DOHH2 (cell line): ENCODE results near the gene TRPV6.

Experiments used
- H3F3A ChIP-seq: fragments of 200-600 bp; sonication (generic), shearing (Covaris generic); 2 replicates; pipeline ENCODE4 v1.6.0; 2016; ENCODE audit warnings: antibody characterized with exemption, mild to moderate bottlenecking; ENCODE audit not compliant: control insufficient read depth, insufficient read depth
- H3K27ac ChIP-seq: fragments of 200-600 bp; sonication (generic); 2 replicates; pipeline ENCODE4 v1.5.1; 2014; ENCODE audit warnings: low read depth, mild to moderate bottlenecking, low read length, moderate library complexity
- H3K27me3 ChIP-seq: fragments of 200-600 bp; sonication (generic); 2 replicates; pipeline ENCODE4 v1.6.1; 2014; ENCODE audit warnings: mild to moderate bottlenecking, low read length, mixed read lengths; ENCODE audit not compliant: control insufficient read depth
- H3K36me3 ChIP-seq: fragments of 200-600 bp; sonication (generic); 2 replicates; pipeline ENCODE4 v1.6.1; 2014; ENCODE audit warnings: mild to moderate bottlenecking, low read length, moderate library complexity, mixed read lengths; ENCODE audit not compliant: control insufficient read depth
- H3K4me1 ChIP-seq: fragments of 200-600 bp; sonication (generic); 2 replicates; pipeline ENCODE4 v1.6.1; 2014; ENCODE audit warnings: mild to moderate bottlenecking, low read length, mixed read lengths; ENCODE audit not compliant: control insufficient read depth
- H3K4me2 ChIP-seq: fragments of 200-600 bp; sonication (generic); 2 replicates; pipeline ENCODE4 v1.6.0; 2014; ENCODE audit warnings: mild to moderate bottlenecking, low read length, moderate library complexity
- H3K4me3 ChIP-seq: fragments of 200-600 bp; sonication (generic); 2 replicates; pipeline ENCODE4 v1.5.1; 2014; ENCODE audit warnings: mild to moderate bottlenecking, low read length, mixed read lengths
- H3K79me2 ChIP-seq: fragments of 200-600 bp; sonication (generic); 2 replicates; pipeline ENCODE4 v1.6.1; 2014; ENCODE audit warnings: mild to moderate bottlenecking, low read length, mixed read lengths; ENCODE audit not compliant: control insufficient read depth
- H3K9me2 ChIP-seq: fragments of 200-600 bp; sonication (generic); replicated peaks from 2 replicates; pipeline ENCODE4 v1.6.1; 2014; ENCODE audit warnings: mild to moderate bottlenecking, low read length, mixed read lengths; ENCODE audit not compliant: control insufficient read depth
- H3K9me3 ChIP-seq: fragments of 200-600 bp; sonication (generic); 2 replicates; pipeline ENCODE4 v1.6.1; 2014; ENCODE audit warnings: antibody characterized with exemption, low read length, mixed read lengths; ENCODE audit not compliant: control insufficient read depth, insufficient read depth
- H4K20me1 ChIP-seq: fragments of 200-600 bp; sonication (generic); 2 replicates; pipeline ENCODE4 v1.6.0; 2014; ENCODE audit warnings: low read depth, mild to moderate bottlenecking, antibody characterized with exemption, low read length, moderate library complexity; ENCODE audit not compliant: control insufficient read depth, insufficient read depth
- CTCF ChIP-seq: fragments of 200-600 bp; sonication (generic); IDR thresholded peaks from one replicate; pipeline ENCODE4 v1.5.1; 2014; ENCODE audit warnings: antibody characterized with exemption, mild to moderate bottlenecking, low read depth, low read length; ENCODE audit not compliant: poor library complexity, severe bottlenecking
- EZH2phosphoT487 ChIP-seq: fragments of 200-600 bp; sonication (generic); IDR thresholded peaks from 2 replicates; pipeline ENCODE4 v1.6.1; 2017; ENCODE audit warnings: borderline replicate concordance, mild to moderate bottlenecking, antibody characterized with exemption, low read length, moderate library complexity, mixed read lengths

TRPV6 gene

GRCh38 chr7:142865766-142866165, 19.8 kb downstream of the TRPV6 start:
- Histone ChIP-seq H3K36me3 (no peaks in the 10 kb centered on the region), H3K27ac (no peak overlapping the region), H3K4me3 (no peak overlapping the region), H3F3A (no peaks in the 10 kb centered on the region), H3K4me1 (peaks cover 9% of the 10 kb centered on the region), H3K9me2 (no peaks in the 10 kb centered on the region), H3K79me2 (no peaks in the 10 kb centered on the region), H4K20me1 (no peaks in the 10 kb centered on the region), H3K27me3 (peaks cover 12% of the 10 kb centered on the region), H3K4me2 (no peak overlapping the region), H3K9me3 (no peaks in the 10 kb centered on the region)
- TF ChIP-seq CTCF (no peak), EZH2phosphoT487 (no peak)

GRCh38 chr7:142864980-142865747, 20.4 kb downstream of the TRPV6 start:
- Histone ChIP-seq H3K27ac (no peak overlapping the region), H3K4me2 (no peak overlapping the region)

GRCh38 chr7:142863891-142864685, 21.5 kb downstream of the TRPV6 start:
- Histone ChIP-seq H3K4me2 (no peak overlapping the region), H3K27me3 (peaks cover 23% of the 10 kb centered on the region), H3K4me1 (peaks cover 9% of the 10 kb centered on the region), H3K27ac (no peak overlapping the region), H3K9me2 (no peaks in the 10 kb centered on the region), H3F3A (no peaks in the 10 kb centered on the region), H4K20me1 (no peaks in the 10 kb centered on the region), H3K36me3 (no peaks in the 10 kb centered on the region), H3K9me3 (no peaks in the 10 kb centered on the region), H3K4me3 (no peak overlapping the region), H3K79me2 (no peaks in the 10 kb centered on the region)
- TF ChIP-seq EZH2phosphoT487 = no peak
- TF ChIP-seq CTCF = no peak

More at GRCh38 chr7:142864980-142865747, 20.4 kb downstream of the TRPV6 start:
- no peaks in the 10 kb centered on the region for H3K9me3 ChIP-seq
- H3K27me3 ChIP-seq = peaks cover 17% of the 10 kb centered on the region
- H3K4me1 ChIP-seq = peaks cover 9% of the 10 kb centered on the region
- no peaks in the 10 kb centered on the region for H4K20me1 ChIP-seq
- H3F3A ChIP-seq = no peaks in the 10 kb centered on the region
- no peaks in the 10 kb centered on the region for H3K9me2 ChIP-seq
- no peaks in the 10 kb centered on the region for H3K36me3 ChIP-seq
- TF ChIP-seq EZH2phosphoT487 (no peak), CTCF (no peak)
- H3K79me2 ChIP-seq = no peaks in the 10 kb centered on the region
- H3K4me3 ChIP-seq = no peak overlapping the region
